Activated CD4-positive, alpha-beta T cell treated with anti-CD3 and anti-CD28 coated beads for 24 hours (primary cell): ENCODE measurements around the gene TNFSF11.

ENCODE experiments used
- DNase-seq, 2 donors: peaks; one replicate each; pipeline ENCODE4 v3.0.0-alpha.2; 2020; ENCODE audit warnings: low read depth in 2 of 2

The TNFSF11 gene

DNA sequence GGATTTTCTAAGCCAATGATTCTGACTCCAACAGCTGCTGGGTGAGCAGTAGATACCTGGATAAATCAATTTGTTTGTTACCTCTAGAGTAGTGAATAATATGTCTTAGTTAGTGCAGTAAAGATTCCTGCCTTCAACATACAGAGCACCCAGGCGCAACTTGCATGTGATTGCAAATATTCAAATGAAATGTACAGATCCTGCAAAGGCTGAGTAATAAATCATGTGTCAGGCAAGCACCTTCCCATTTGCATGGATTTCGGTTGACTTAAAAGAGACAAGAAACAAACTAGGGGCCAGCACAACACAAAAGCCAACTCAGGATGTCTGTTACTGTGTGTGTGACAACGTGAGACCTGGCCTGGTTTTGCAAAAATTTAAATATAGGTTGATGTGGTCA is 79.7 kb downstream of the TNFSF11 start:
- DNase-seq, result no peak

- DNase-seq, result no peak
These were observed 80.3 kb downstream of the TNFSF11 start for GRCh38 chr13:42654212-42654611.

DNA sequence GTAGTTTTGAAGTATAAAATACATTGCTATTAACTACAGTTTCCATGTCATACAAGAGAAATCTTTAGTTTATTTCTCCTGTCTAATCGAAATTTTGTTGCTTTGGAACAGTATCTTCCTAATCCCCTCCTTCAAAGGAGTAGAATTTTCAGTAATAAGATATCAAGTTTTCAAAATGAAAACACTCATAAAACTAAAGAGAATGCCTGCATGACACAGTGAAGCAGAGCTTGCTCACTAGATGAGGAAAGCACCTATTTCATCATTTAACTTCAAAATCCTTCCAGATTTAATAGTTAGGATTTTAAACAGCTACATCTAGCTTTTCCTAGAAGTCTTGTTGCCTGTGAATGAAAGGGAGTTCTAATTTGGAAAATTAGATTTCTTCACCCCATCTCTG is 80.8 kb downstream of the TNFSF11 start:
- no peak for DNase-seq

GRCh38 chr13:42656161-42656560 is 82.2 kb downstream of the TNFSF11 start:
- DNase-seq, result no peak

- no peak for DNase-seq
These were observed 83.0 kb downstream of the TNFSF11 start for GRCh38 chr13:42656958-42657357.
